Activated CD4-positive, alpha-beta memory T cell treated with anti-CD3 and anti-CD28 coated beads for 36 hours (primary cell): ENCODE measurements around the gene DCC. TPM values are rescaled to one million over a fixed set of nuclear protein-coding genes. Genes with fewer than 3 reads are reported as not detected.

Source experiments
- CTCF ChIA-PET: fragments of 350-600 bp; sonication (Branson Sonifier 250); formaldehyde crosslinking; loops from one replicate; lab custom pipeline; 2021; ENCODE audit warnings: antibody characterized with exemption, inconsistent platforms; lab: Charles Lee
- POLR2A ChIA-PET: fragments of 350-600 bp; sonication (Branson Sonifier 250); formaldehyde crosslinking; loops from one replicate; lab custom pipeline; 2021; ENCODE audit warnings: antibody characterized with exemption; lab: Charles Lee
- DNase-seq: peaks from one replicate; pipeline ENCODE4 v3.0.0-alpha.2; 2020
- H3K27ac Mint-ChIP-seq: one replicate; pipeline ENCODE4 v1.8.0; 2021; ENCODE audit warnings: mixed read lengths
- H3K27me3 Mint-ChIP-seq: one replicate; pipeline ENCODE4 v1.8.0; 2021; ENCODE audit warnings: mixed read lengths
- H3K36me3 Mint-ChIP-seq: one replicate; pipeline ENCODE4 v1.8.0; 2021; ENCODE audit warnings: mixed read lengths
- H3K4me1 Mint-ChIP-seq: one replicate; pipeline ENCODE4 v1.8.0; 2021; ENCODE audit warnings: low read depth, mixed read lengths
- H3K4me3 Mint-ChIP-seq: one replicate; pipeline ENCODE4 v1.8.0; 2021; ENCODE audit warnings: mild to moderate bottlenecking, mixed read lengths
- H3K9me3 Mint-ChIP-seq: one replicate; pipeline ENCODE4 v1.8.0; 2021; ENCODE audit warnings: mixed read lengths
- intact Hi-C: fragments of 100-400 bp; cut with micrococcal nuclease; formaldehyde crosslinking; loops from one replicate; pipeline ENCODE4 v1.15.1; 2023
- total RNA-seq, 2 experiments: library from RNA; stranded (reverse); gene quantifications; one replicate each; pipeline ENCODE4 v1.2.3, GENCODE V29; 2021

Gene DCC
- total RNA-seq, 2 experiments from 2014 or later, result not detected

DNA sequence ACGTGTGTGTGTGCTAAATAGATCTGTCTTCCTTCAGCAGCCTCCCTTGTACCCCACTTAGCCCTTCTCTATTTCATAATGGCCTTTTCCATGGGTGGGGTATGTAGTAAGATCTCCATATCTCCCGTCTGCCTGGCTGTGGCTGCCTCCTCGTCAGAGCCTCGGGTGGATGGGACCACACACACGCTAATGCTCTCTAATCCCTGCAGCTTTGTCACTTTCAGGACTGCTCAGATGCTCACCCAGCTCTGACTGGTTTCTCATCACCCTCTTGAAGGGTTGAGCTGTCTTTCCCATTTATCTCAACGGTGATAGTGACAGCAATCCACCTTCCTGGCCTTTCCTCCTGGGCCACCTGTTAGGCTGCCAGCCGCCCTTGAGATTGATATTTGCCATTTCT lies 95.3 kb downstream of the DCC start:
- ChIA-PET CTCF (no interaction called here), POLR2A (no interaction called here)
- H3K9me3 Mint-ChIP-seq, result no peaks in the 10 kb centered on the region
- DNase-seq, result no peak
- H3K27ac Mint-ChIP-seq, result no peak overlapping the region
- no peaks in the 10 kb centered on the region for H3K4me1 Mint-ChIP-seq
- H3K27me3 Mint-ChIP-seq, result no peaks in the 10 kb centered on the region
- no peaks in the 10 kb centered on the region for H3K36me3 Mint-ChIP-seq
- intact Hi-C loops, result no loop called here
- H3K4me3 Mint-ChIP-seq, result no peak overlapping the region

DNA sequence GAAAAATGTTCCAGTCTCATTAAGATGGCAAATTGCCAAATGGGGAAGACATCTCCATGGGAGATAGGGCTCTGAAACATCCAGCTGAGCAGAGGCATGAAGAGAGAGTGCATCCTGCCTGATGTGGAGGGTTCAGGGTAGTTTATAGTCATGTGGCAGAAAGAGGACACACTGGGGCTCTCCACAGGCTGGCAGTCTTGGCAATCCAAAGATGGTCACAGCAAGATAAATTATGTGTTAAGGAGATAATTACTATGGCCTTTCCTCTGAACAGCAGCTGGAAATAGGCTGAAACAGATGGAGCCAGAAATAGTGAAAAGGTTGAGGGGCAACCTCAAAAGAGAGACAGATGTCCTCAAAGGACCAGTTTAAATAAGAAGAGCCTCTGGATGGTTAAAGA lies 97.2 kb downstream of the DCC start:
- Mint-ChIP-seq H3K9me3 (no peaks in the 10 kb centered on the region), H3K4me1 (no peaks in the 10 kb centered on the region), H3K27me3 (no peaks in the 10 kb centered on the region), H3K4me3 (no peak overlapping the region), H3K36me3 (no peaks in the 10 kb centered on the region), H3K27ac (no peak overlapping the region)
- POLR2A ChIA-PET, result no interaction called here
- intact Hi-C loops, result no loop called here
- DNase-seq, result no peak
- CTCF ChIA-PET, result no interaction called here

DNA sequence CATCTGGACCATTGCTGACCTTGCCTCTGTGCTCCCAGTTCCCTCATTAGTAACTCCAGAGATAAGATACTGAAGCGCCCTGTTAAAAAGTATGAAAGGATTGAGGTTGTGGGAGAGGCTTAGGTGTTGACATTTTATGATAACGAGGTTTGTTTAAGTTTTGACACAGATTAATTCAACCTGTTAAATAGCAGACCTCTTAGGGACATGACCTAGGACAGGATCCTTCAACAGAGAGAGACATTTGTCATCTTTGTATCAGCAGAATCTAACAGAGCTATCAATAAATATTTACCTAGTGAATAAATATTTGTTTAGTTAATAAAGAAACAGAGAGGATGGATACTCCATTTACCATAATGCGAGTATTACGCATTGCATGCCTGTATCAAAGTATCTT lies 99.5 kb downstream of the DCC start:
- POLR2A ChIA-PET, result no interaction called here
- Mint-ChIP-seq H3K4me1 (no peaks in the 10 kb centered on the region), H3K27ac (no peak overlapping the region), H3K4me3 (no peak overlapping the region), H3K27me3 (no peaks in the 10 kb centered on the region), H3K9me3 (no peaks in the 10 kb centered on the region), H3K36me3 (no peaks in the 10 kb centered on the region)
- no peak for DNase-seq
- intact Hi-C loops, result no loop called here
- CTCF ChIA-PET, result no interaction called here

DNA sequence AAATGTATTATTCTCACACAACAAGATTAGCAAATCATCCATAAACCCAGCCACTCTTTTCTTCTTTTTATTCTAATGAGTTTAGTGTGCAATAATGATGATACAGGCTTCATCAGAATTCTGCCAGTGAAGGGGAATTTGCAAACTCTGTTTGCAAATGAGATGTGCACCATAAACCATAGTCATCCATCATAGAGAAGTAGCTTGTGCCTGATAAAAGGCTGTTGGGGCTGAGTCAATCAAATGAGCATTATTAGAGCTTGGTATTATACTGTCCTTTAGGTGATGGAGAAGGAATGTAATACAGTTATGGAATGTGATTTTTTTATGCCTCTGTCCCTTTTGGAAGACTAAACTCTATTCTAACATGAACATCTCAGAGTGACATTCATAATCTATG lies 101.8 kb downstream of the DCC start:
- Mint-ChIP-seq H3K4me1 (no peaks in the 10 kb centered on the region), H3K27me3 (no peaks in the 10 kb centered on the region), H3K4me3 (no peak overlapping the region), H3K36me3 (no peaks in the 10 kb centered on the region), H3K27ac (no peak overlapping the region), H3K9me3 (no peaks in the 10 kb centered on the region)
- ChIA-PET CTCF (interaction anchor here (0.5 kb wide), 1 partner anchor 725 kb away, joined by 3 read pairs; no protein-coding TSS in a partner anchor), POLR2A (no interaction called here)
- DNase-seq, result no peak
- intact Hi-C loops, result no loop called here

DNA sequence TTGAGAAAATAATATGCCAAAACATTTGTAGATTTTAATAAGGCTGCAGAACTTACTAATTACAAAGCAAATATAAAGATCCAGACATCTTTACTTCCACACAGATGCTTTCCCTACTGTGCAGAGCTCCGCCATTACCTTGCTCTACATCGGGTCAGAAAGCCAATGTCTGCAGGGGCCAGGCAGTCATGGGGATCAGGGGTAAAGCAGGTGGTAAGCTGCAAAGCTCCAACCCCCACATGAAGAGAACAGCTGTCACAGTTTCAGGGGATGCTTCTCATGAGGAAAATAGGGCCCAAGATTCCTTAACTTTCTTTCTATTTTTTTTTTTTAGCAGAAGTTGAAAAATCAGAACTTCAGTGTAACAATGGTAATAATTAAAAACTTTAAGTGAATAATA lies 102.7 kb downstream of the DCC start:
- Mint-ChIP-seq H3K4me1 (no peaks in the 10 kb centered on the region), H3K27ac (no peak overlapping the region), H3K4me3 (no peak overlapping the region), H3K27me3 (no peaks in the 10 kb centered on the region), H3K9me3 (no peaks in the 10 kb centered on the region), H3K36me3 (no peaks in the 10 kb centered on the region)
- CTCF ChIA-PET, result no interaction called here
- intact Hi-C loops, result no loop called here
- POLR2A ChIA-PET, result no interaction called here
- DNase-seq, result no peak

DNA sequence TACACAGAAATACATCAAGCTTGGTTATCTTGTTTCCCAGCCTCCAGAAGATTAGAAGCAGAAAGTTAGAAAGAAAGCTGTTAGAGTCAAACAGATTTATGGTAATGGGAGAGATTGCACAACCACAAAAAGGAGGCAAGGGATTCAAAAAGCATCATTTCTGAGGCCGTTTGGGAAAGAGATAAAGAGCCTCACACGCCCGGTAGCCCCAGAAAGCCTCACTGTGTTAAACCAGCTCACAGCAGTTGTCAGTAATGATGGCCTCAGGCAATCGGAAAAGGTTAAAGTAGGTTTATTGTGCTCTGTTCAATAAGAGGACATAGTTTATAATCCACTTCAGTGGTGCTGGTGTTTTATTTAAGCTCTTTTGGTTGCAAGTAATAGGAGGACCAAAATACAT lies 111.3 kb downstream of the DCC start:
- H3K9me3 Mint-ChIP-seq, result peaks cover 2% of the 10 kb centered on the region
- no peaks in the 10 kb centered on the region for H3K4me1 Mint-ChIP-seq
- CTCF ChIA-PET, result no interaction called here
- H3K4me3 Mint-ChIP-seq, result no peak overlapping the region
- H3K36me3 Mint-ChIP-seq, result no peaks in the 10 kb centered on the region
- no peaks in the 10 kb centered on the region for H3K27me3 Mint-ChIP-seq
- POLR2A ChIA-PET, result no interaction called here
- intact Hi-C loops, result no loop called here
- no peak for DNase-seq
- H3K27ac Mint-ChIP-seq, result no peak overlapping the region

DNA sequence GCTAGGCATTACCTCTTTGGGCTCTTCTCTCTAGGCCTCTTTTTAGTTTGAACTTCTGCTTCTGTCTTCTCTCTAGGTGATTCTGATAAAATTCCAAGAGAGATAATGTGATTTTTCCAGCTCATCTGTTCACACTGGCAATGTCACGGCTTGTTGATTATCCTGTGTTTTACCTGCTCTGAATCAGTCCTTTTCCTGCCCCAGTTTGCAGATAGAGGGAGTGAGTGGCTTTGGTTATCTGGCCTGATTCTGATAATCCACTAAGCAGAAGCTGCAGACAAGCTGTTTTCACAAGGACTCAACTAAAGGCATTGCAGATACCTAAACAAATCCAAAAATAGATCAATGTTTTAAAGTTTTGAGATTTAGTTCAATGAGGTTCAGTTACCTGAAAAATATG lies 111.9 kb downstream of the DCC start:
- no peak overlapping the region for H3K27ac Mint-ChIP-seq
- ChIA-PET POLR2A (no interaction called here), CTCF (no interaction called here)
- H3K4me3 Mint-ChIP-seq, result no peak overlapping the region
- H3K27me3 Mint-ChIP-seq, result no peaks in the 10 kb centered on the region
- DNase-seq, result no peak
- peaks cover 2% of the 10 kb centered on the region for H3K9me3 Mint-ChIP-seq
- no peaks in the 10 kb centered on the region for H3K36me3 Mint-ChIP-seq
- H3K4me1 Mint-ChIP-seq, result no peaks in the 10 kb centered on the region
- intact Hi-C loops, result no loop called here

DNA sequence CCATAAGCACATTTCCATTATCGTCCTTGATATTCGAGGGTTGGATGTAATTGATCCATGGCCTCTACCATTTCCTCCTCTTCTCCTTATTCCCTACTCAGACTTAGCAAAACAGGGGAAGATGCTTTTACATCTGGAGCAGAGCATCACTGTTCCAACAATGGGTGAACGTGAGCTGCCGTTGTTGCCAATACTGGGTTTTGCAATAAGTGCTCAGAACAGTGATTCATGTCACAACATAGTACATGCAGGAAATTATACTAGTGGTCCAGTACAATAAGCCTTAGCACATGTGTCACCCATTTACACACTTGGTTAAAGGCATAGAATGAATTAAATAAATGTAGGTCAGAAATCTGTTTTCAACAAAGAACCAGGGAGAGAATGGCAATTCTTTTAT lies 112.4 kb downstream of the DCC start:
- Mint-ChIP-seq H3K27me3 (no peaks in the 10 kb centered on the region), H3K27ac (no peak overlapping the region), H3K9me3 (peaks cover 2% of the 10 kb centered on the region), H3K4me1 (no peaks in the 10 kb centered on the region), H3K4me3 (no peak overlapping the region), H3K36me3 (no peaks in the 10 kb centered on the region)
- no peak for DNase-seq
- ChIA-PET CTCF (no interaction called here), POLR2A (no interaction called here)
- intact Hi-C loops, result no loop called here

DNA sequence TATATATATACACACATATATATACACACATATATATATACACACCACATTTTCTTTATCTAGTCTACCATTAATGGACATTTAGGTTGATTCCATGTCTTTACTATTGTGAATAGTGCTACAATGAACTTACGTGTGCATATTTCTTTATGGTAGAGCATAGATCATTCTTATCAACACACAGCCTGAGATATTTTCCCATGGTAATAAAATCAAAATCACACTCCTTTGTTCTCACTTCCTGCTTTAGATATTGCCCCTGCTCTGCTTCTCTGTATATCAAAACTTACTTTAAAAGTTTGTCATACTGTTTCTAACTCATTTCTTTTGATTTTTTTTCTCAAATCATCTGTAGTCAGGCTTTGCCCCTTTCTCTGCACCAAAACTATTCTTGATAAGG lies 119.9 kb downstream of the DCC start:
- Mint-ChIP-seq H3K27ac (no peak overlapping the region), H3K4me3 (no peak overlapping the region), H3K9me3 (peaks cover 5% of the 10 kb centered on the region), H3K27me3 (no peaks in the 10 kb centered on the region), H3K36me3 (no peaks in the 10 kb centered on the region), H3K4me1 (no peaks in the 10 kb centered on the region)
- ChIA-PET CTCF (no interaction called here), POLR2A (no interaction called here)
- intact Hi-C loops, result no loop called here
- DNase-seq, result no peak

DNA sequence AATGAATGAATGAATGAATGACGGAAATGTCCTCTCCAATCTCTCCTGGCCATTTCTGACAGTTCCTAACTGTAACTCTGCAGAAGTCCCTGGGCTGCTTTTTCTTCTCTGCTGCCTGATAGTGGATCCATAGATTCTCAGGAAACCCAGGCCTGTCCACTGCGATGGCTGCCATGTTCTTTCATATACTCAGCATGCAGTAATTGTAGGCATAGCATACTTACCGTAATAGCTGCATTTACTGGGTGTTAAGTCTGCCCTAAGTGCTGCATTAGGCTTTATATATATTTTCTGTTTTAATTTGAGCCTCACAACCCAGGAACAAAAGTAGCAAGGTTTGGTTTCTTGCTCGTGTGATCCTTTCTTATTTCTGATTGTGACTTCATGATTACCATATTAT lies 122.9 kb downstream of the DCC start:
- no peak overlapping the region for H3K4me3 Mint-ChIP-seq
- peaks cover 5% of the 10 kb centered on the region for H3K9me3 Mint-ChIP-seq
- CTCF ChIA-PET, result no interaction called here

DNA sequence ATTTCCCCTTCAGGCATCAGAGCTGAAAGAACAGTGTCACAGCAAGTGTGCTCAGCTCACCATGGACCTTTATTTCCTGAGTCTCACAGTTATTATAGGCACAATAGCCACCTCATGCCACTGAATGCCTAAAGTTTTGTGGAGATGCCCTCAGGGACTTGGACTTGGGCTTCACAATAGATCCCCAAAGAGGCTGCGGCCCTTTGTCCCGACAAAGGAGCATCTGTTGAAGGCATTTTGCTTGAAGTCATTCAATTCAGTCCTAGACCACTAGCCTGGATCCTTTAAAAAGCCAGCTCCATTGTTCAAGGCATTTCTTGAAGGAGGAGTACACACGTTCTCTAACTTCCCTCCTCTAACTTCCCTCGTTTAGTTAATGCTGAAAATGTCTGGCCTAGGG lies 125.4 kb downstream of the DCC start:
- DNase-seq, result no peak
- no peak overlapping the region for H3K4me3 Mint-ChIP-seq
- intact Hi-C loops, result no loop called here
- ChIA-PET POLR2A (no interaction called here), CTCF (no interaction called here)
- no peak overlapping the region for H3K27ac Mint-ChIP-seq
- H3K27me3 Mint-ChIP-seq, result no peaks in the 10 kb centered on the region
- peaks cover 5% of the 10 kb centered on the region for H3K9me3 Mint-ChIP-seq
- no peaks in the 10 kb centered on the region for H3K4me1 Mint-ChIP-seq
- no peaks in the 10 kb centered on the region for H3K36me3 Mint-ChIP-seq

More for the DNA sequence above, 122.9 kb downstream of the DCC start:
- Mint-ChIP-seq H3K27me3 (no peaks in the 10 kb centered on the region), H3K36me3 (no peaks in the 10 kb centered on the region), H3K27ac (no peak overlapping the region), H3K4me1 (no peaks in the 10 kb centered on the region)
- no peak for DNase-seq
- POLR2A ChIA-PET, result no interaction called here
- intact Hi-C loops, result no loop called here

DNA sequence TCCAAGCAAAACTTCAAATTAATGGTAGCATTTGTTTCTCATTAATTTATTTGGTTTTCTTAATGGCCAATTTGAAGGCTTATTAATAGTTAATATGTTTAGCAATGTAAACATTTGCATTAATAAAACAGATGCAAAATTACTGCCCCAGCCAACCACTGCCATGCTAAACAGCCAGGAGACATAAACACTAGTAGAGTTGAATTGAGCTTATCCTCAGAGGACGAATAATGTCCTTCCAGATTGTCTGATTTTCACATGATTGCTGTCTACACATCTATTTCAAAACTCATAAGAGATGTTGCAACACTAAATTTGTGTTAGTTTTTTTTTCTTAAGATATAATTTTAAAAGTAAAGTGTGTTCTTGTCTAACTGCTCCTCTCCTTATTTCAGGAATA lies 128.5 kb downstream of the DCC start:
- Mint-ChIP-seq H3K9me3 (peaks cover 2% of the 10 kb centered on the region), H3K4me1 (no peaks in the 10 kb centered on the region)
- no peak for DNase-seq

DNA sequence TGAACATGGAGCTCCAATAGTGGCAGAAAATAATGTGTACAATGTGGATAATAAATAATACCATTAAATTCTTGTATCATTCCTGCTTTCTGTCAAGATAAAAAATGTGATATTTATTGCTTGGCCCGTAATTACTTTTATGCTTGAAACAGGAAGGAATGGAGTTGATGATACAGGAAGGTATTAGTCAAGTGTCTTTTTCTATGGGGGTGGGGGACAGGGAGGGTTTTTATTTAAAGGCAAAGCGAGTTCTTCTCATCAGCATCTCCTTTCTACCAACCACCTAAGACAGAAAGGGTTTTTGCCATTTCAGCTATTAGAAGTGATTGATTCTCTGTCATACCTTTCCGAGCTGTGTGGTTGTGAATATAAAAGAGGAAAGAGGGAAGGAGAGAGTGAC lies 135.3 kb downstream of the DCC start:
- POLR2A ChIA-PET, result no interaction called here
- H3K4me1 Mint-ChIP-seq, result no peaks in the 10 kb centered on the region
- no peak for DNase-seq
- intact Hi-C loops, result no loop called here
- H3K27me3 Mint-ChIP-seq, result no peaks in the 10 kb centered on the region
- peaks cover 5% of the 10 kb centered on the region for H3K9me3 Mint-ChIP-seq
- CTCF ChIA-PET, result no interaction called here
- no peak overlapping the region for H3K4me3 Mint-ChIP-seq
- H3K36me3 Mint-ChIP-seq, result no peaks in the 10 kb centered on the region
- no peak overlapping the region for H3K27ac Mint-ChIP-seq

More for the DNA sequence above, 128.5 kb downstream of the DCC start:
- H3K27me3 Mint-ChIP-seq, result no peaks in the 10 kb centered on the region
- H3K27ac Mint-ChIP-seq, result no peak overlapping the region
- ChIA-PET POLR2A (no interaction called here), CTCF (no interaction called here)
- no peaks in the 10 kb centered on the region for H3K36me3 Mint-ChIP-seq
- no peak overlapping the region for H3K4me3 Mint-ChIP-seq
- intact Hi-C loops, result no loop called here

DNA sequence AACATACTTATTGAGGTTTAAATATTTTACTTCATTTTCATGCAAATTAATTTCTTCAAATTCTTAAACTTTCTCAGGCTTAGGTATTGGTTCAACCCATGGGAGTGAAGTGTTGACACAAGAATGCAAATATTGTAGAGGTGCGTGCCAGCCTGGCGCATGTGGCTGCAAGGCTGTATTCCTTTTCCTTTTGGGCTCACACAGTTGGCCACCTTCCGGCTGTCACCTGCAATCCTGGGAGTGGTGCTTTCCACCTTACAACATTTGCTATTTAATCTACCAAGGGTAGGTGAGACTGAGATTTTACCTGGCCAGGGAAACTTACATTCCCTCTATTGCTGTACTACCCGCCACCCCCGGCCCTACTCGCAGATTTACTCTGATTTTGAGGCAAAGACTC lies 141.1 kb downstream of the DCC start:
- Mint-ChIP-seq H3K27me3 (no peaks in the 10 kb centered on the region), H3K4me1 (no peaks in the 10 kb centered on the region), H3K4me3 (no peak overlapping the region), H3K9me3 (no peaks in the 10 kb centered on the region), H3K27ac (no peak overlapping the region), H3K36me3 (no peaks in the 10 kb centered on the region)
- intact Hi-C loops, result no loop called here
- CTCF ChIA-PET, result no interaction called here
- POLR2A ChIA-PET, result no interaction called here
- DNase-seq, result no peak
